ENCODE data around the gene PDGFC. TPM values are rescaled to one million over a fixed set of nuclear protein-coding genes. Genes with fewer than 3 reads are reported as not detected.

PDGFC gene
- total and polyA plus RNA-seq, 2 of the 8 experiments (the other 6 are each of a cell fraction or from before 2014, with no cell fraction given): 0.65 to 2.7 TPM

DNA sequence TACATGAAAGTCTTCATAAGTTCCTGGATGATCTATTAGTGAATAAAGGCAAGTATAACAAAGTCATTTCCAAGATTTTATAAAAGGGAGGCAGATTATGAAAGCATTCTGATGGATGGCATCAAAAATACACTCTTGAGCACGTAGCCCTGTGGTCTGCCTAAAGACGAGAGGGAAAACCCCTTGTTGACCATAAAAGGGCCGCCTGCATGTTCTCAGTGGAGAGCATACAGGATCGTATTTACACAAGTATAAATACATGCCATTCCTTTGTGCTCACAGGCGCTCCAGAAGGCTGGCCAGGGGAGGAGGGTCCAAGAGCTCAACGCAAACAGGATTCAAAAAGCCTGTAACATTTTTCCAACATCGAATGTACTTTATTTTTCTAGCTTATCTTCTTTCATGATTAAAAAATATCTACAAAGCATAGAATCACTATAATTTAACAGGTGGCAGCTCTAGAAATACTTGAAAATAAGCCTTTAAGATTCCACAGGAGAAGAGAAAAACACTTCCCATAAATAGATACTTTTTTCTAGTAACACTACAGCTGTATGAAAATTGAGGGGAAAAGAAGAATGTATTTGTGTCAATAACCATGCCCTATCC lies 29.6 kb downstream of the PDGFC start (continued):
- TF ChIP-seq, protein P1, sequence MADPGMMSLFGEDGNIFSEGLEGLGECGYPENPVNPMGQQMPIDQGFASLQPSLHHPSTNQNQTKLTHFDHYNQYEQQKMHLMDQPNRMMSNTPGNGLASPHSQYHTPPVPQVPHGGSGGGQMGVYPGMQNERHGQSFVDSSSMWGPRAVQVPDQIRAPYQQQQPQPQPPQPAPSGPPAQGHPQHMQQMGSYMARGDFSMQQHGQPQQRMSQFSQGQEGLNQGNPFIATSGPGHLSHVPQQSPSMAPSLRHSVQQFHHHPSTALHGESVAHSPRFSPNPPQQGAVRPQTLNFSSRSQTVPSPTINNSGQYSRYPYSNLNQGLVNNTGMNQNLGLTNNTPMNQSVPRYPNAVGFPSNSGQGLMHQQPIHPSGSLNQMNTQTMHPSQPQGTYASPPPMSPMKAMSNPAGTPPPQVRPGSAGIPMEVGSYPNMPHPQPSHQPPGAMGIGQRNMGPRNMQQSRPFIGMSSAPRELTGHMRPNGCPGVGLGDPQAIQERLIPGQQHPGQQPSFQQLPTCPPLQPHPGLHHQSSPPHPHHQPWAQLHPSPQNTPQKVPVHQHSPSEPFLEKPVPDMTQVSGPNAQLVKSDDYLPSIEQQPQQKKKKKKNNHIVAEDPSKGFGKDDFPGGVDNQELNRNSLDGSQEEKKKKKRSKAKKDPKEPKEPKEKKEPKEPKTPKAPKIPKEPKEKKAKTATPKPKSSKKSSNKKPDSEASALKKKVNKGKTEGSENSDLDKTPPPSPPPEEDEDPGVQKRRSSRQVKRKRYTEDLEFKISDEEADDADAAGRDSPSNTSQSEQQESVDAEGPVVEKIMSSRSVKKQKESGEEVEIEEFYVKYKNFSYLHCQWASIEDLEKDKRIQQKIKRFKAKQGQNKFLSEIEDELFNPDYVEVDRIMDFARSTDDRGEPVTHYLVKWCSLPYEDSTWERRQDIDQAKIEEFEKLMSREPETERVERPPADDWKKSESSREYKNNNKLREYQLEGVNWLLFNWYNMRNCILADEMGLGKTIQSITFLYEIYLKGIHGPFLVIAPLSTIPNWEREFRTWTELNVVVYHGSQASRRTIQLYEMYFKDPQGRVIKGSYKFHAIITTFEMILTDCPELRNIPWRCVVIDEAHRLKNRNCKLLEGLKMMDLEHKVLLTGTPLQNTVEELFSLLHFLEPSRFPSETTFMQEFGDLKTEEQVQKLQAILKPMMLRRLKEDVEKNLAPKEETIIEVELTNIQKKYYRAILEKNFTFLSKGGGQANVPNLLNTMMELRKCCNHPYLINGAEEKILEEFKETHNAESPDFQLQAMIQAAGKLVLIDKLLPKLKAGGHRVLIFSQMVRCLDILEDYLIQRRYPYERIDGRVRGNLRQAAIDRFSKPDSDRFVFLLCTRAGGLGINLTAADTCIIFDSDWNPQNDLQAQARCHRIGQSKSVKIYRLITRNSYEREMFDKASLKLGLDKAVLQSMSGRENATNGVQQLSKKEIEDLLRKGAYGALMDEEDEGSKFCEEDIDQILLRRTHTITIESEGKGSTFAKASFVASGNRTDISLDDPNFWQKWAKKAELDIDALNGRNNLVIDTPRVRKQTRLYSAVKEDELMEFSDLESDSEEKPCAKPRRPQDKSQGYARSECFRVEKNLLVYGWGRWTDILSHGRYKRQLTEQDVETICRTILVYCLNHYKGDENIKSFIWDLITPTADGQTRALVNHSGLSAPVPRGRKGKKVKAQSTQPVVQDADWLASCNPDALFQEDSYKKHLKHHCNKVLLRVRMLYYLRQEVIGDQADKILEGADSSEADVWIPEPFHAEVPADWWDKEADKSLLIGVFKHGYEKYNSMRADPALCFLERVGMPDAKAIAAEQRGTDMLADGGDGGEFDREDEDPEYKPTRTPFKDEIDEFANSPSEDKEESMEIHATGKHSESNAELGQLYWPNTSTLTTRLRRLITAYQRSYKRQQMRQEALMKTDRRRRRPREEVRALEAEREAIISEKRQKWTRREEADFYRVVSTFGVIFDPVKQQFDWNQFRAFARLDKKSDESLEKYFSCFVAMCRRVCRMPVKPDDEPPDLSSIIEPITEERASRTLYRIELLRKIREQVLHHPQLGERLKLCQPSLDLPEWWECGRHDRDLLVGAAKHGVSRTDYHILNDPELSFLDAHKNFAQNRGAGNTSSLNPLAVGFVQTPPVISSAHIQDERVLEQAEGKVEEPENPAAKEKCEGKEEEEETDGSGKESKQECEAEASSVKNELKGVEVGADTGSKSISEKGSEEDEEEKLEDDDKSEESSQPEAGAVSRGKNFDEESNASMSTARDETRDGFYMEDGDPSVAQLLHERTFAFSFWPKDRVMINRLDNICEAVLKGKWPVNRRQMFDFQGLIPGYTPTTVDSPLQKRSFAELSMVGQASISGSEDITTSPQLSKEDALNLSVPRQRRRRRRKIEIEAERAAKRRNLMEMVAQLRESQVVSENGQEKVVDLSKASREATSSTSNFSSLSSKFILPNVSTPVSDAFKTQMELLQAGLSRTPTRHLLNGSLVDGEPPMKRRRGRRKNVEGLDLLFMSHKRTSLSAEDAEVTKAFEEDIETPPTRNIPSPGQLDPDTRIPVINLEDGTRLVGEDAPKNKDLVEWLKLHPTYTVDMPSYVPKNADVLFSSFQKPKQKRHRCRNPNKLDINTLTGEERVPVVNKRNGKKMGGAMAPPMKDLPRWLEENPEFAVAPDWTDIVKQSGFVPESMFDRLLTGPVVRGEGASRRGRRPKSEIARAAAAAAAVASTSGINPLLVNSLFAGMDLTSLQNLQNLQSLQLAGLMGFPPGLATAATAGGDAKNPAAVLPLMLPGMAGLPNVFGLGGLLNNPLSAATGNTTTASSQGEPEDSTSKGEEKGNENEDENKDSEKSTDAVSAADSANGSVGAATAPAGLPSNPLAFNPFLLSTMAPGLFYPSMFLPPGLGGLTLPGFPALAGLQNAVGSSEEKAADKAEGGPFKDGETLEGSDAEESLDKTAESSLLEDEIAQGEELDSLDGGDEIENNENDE (IDR thresholded peaks at IDR 0.05; ENCODE audit: insufficient replicate concordance, low read length): peak; percentile 41
- TF ChIP-seq CTBP2 (IDR thresholded peaks at IDR 0.05; ENCODE audit: borderline replicate concordance, insufficient read depth, insufficient read length, low read length) (no peak), GTF2F1 (IDR thresholded peaks at IDR 0.05; ENCODE audit: borderline replicate concordance, low read depth, low read length) (no peak), JUN (IDR thresholded peaks at IDR 0.05; ENCODE audit: low read depth, low read length) (no peak), RBBP5 (IDR thresholded peaks at IDR 0.05; ENCODE audit: borderline replicate concordance, low read depth, low read length) (no peak), TBP (IDR thresholded peaks at IDR 0.05; ENCODE audit: low read depth, low read length) (no peak), HDAC6 (IDR thresholded peaks at IDR 0.05; ENCODE audit: low read depth, low read length) (no peak), SRF (IDR thresholded peaks at IDR 0.05; ENCODE audit: low read depth, low read length) (peak; percentile 93)
- TF ChIP-seq, protein P2, sequence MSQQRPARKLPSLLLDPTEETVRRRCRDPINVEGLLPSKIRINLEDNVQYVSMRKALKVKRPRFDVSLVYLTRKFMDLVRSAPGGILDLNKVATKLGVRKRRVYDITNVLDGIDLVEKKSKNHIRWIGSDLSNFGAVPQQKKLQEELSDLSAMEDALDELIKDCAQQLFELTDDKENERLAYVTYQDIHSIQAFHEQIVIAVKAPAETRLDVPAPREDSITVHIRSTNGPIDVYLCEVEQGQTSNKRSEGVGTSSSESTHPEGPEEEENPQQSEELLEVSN (IDR thresholded peaks at IDR 0.05): peak; percentile 53; the same call in 1 of the 2 replicates
